ENCODE results near the gene CYYR1. TPM values are rescaled to one million over a fixed set of nuclear protein-coding genes. Genes with fewer than 3 reads are reported as not detected.

CYYR1 gene
- total RNA-seq, 1 donor from 2014 or later = 88.6 TPM

- DNase-seq (ENCODE audit: low spot score) = no peak
- Mint-ChIP-seq H3K36me3 (ENCODE audit: low read depth, unreplicated experiment) (no peaks in the 10 kb centered on the region), H3K27ac (ENCODE audit: unreplicated experiment) (no peak overlapping the region), H3K4me3 (ENCODE audit: unreplicated experiment) (no peak overlapping the region), H3K4me1 (ENCODE audit: unreplicated experiment) (no peaks in the 10 kb centered on the region), H3K9me3 (ENCODE audit: unreplicated experiment) (no peaks in the 10 kb centered on the region), H3K27me3 (ENCODE audit: unreplicated experiment) (no peaks in the 10 kb centered on the region)
- TF ChIP-seq CTCF (IDR thresholded peaks at IDR 0.05; ENCODE audit: unreplicated experiment) = no peak
Measured at GRCh38 chr21:26597031-26597430, 23.9 kb upstream of the CYYR1 start.

- H3K36me3 Mint-ChIP-seq (ENCODE audit: low read depth, unreplicated experiment) = no peaks in the 10 kb centered on the region
- TF ChIP-seq CTCF (IDR thresholded peaks at IDR 0.05; ENCODE audit: unreplicated experiment) = no peak
- H3K4me1 Mint-ChIP-seq (ENCODE audit: unreplicated experiment) = no peaks in the 10 kb centered on the region
- DNase-seq (ENCODE audit: low spot score) = no peak
- no peaks in the 10 kb centered on the region for H3K27me3 Mint-ChIP-seq (ENCODE audit: unreplicated experiment)
- H3K4me3 Mint-ChIP-seq (ENCODE audit: unreplicated experiment) = no peak overlapping the region
- H3K9me3 Mint-ChIP-seq (ENCODE audit: unreplicated experiment) = no peaks in the 10 kb centered on the region
- no peak overlapping the region for H3K27ac Mint-ChIP-seq (ENCODE audit: unreplicated experiment)
Measured at GRCh38 chr21:26595971-26596370, 22.9 kb upstream of the CYYR1 start.

GRCh38 chr21:26593800-26594199, 20.7 kb upstream of the CYYR1 start:
- Mint-ChIP-seq H3K27ac (ENCODE audit: unreplicated experiment) (no peak overlapping the region), H3K4me1 (ENCODE audit: unreplicated experiment) (no peaks in the 10 kb centered on the region), H3K4me3 (ENCODE audit: unreplicated experiment) (no peak overlapping the region), H3K36me3 (ENCODE audit: low read depth, unreplicated experiment) (no peaks in the 10 kb centered on the region), H3K9me3 (ENCODE audit: unreplicated experiment) (no peaks in the 10 kb centered on the region), H3K27me3 (ENCODE audit: unreplicated experiment) (no peaks in the 10 kb centered on the region)
- DNase-seq (ENCODE audit: low spot score) = no peak
- no peak for TF ChIP-seq CTCF (IDR thresholded peaks at IDR 0.05; ENCODE audit: unreplicated experiment)

GRCh38 chr21:26591543-26591942, 18.5 kb upstream of the CYYR1 start:
- H3K4me3 Mint-ChIP-seq (ENCODE audit: unreplicated experiment) = no peak overlapping the region

GRCh38 chr21:26588446-26588845, 15.4 kb upstream of the CYYR1 start:
- Mint-ChIP-seq H3K27me3 (ENCODE audit: unreplicated experiment) (no peaks in the 10 kb centered on the region), H3K36me3 (ENCODE audit: low read depth, unreplicated experiment) (no peaks in the 10 kb centered on the region), H3K9me3 (ENCODE audit: unreplicated experiment) (no peaks in the 10 kb centered on the region), H3K27ac (ENCODE audit: unreplicated experiment) (no peak overlapping the region), H3K4me1 (ENCODE audit: unreplicated experiment) (no peaks in the 10 kb centered on the region), H3K4me3 (ENCODE audit: unreplicated experiment) (no peak overlapping the region)
- no peak for TF ChIP-seq CTCF (IDR thresholded peaks at IDR 0.05; ENCODE audit: unreplicated experiment)
- DNase-seq (ENCODE audit: low spot score) = no peak

More at GRCh38 chr21:26591543-26591942, 18.5 kb upstream of the CYYR1 start:
- no peaks in the 10 kb centered on the region for H3K4me1 Mint-ChIP-seq (ENCODE audit: unreplicated experiment)
- no peaks in the 10 kb centered on the region for H3K36me3 Mint-ChIP-seq (ENCODE audit: low read depth, unreplicated experiment)
- no peak for DNase-seq (ENCODE audit: low spot score)
- H3K27ac Mint-ChIP-seq (ENCODE audit: unreplicated experiment) = no peak overlapping the region
- H3K9me3 Mint-ChIP-seq (ENCODE audit: unreplicated experiment) = no peaks in the 10 kb centered on the region
- TF ChIP-seq CTCF (IDR thresholded peaks at IDR 0.05; ENCODE audit: unreplicated experiment) = no peak
- no peaks in the 10 kb centered on the region for H3K27me3 Mint-ChIP-seq (ENCODE audit: unreplicated experiment)

Data from endothelial cell (in vitro differentiated cells).